Keratinocyte (primary cell): ENCODE measurements around the gene CYB5A. TPM values are rescaled to one million over a fixed set of nuclear protein-coding genes. Genes with fewer than 3 reads are reported as not detected.

Experiments
- DNase-seq: peaks from one replicate; pipeline ENCODE4 v3.0.0-alpha.2; 2011; ENCODE audit warnings: low read depth, missing footprints, low spot score
- FAIRE-seq: peaks from 2 replicates; lab custom pipeline; 2011; peaks lifted over from hg19 to GRCh38; lab: Jason Lieb, UNC
- H2AFZ ChIP-seq: 2 replicates; pipeline ENCODE4 v1.6.0; 2012; ENCODE audit warnings: low read length, control low read depth, inconsistent platforms; ENCODE audit not compliant: control insufficient read depth
- H3K27ac ChIP-seq: 2 replicates; pipeline ENCODE4 v1.5.1; 2011; ENCODE audit warnings: low read length; ENCODE audit not compliant: control insufficient read depth, insufficient read depth
- H3K27me3 ChIP-seq: 3 replicates; pipeline ENCODE4 v1.6.0; 2011; ENCODE audit warnings: low read length; ENCODE audit not compliant: control insufficient read depth, insufficient read depth; ENCODE audit errors: extremely low read depth
- H3K36me3 ChIP-seq, 2 experiments: 2 replicates in 1 of 2; 3 replicates in 1 of 2; pipeline ENCODE4 v1.5.1; 2011; ENCODE audit warnings: low read length in 2 of 2, mild to moderate bottlenecking in 1 of 2; ENCODE audit not compliant: control insufficient read depth in 2 of 2, insufficient read depth in 2 of 2; ENCODE audit errors: extremely low read depth in 1 of 2
- H3K4me1 ChIP-seq: 3 replicates; pipeline ENCODE4 v1.5.1; 2011; ENCODE audit warnings: low read length; ENCODE audit not compliant: control insufficient read depth, insufficient read depth; ENCODE audit errors: extremely low read depth
- H3K4me2 ChIP-seq: 3 replicates; pipeline ENCODE4 v1.6.0; 2011; ENCODE audit warnings: low read depth, low read length; ENCODE audit not compliant: control insufficient read depth, insufficient read depth; ENCODE audit errors: extremely low read depth
- H3K4me3 ChIP-seq, 3 experiments: fragments of 200-600 bp in 1 of 3; sonication (generic) in 1 of 3; 2 replicates in 2 of 3; 3 replicates in 1 of 3; pipeline ENCODE4 v1.5.1; 2011 to 2016; ENCODE audit warnings: low read length in 3 of 3, mild to moderate bottlenecking in 3 of 3, control low read depth in 2 of 3, inconsistent platforms in 1 of 3, low read depth in 1 of 3, mixed read lengths in 1 of 3, mixed run types in 1 of 3, moderate library complexity in 1 of 3; ENCODE audit not compliant: control insufficient read depth in 2 of 3, insufficient read depth in 2 of 3; ENCODE audit errors: extremely low read depth in 1 of 3
- H3K79me2 ChIP-seq: 2 replicates; pipeline ENCODE4 v1.6.0; 2012; ENCODE audit warnings: low read length; ENCODE audit not compliant: control insufficient read depth, insufficient read depth
- H3K9ac ChIP-seq: 3 replicates; pipeline ENCODE4 v1.6.0; 2011; ENCODE audit warnings: low read length; ENCODE audit not compliant: control insufficient read depth, insufficient read depth; ENCODE audit errors: extremely low read depth
- H3K9me1 ChIP-seq: 3 replicates; pipeline ENCODE4 v1.6.0; 2011; ENCODE audit warnings: low read length; ENCODE audit not compliant: control insufficient read depth, insufficient read depth; ENCODE audit errors: extremely low read depth
- H3K9me3 ChIP-seq: 2 replicates; pipeline ENCODE4 v1.5.1; 2012; ENCODE audit warnings: low read depth, low read length; ENCODE audit not compliant: control insufficient read depth
- H4K20me1 ChIP-seq: 3 replicates; pipeline ENCODE4 v1.6.0; 2011; ENCODE audit warnings: low read length; ENCODE audit not compliant: control insufficient read depth, insufficient read depth; ENCODE audit errors: extremely low read depth
- EZH2 ChIP-seq: IDR thresholded peaks from one replicate; pipeline ENCODE4 v1.6.1; 2012; ENCODE audit warnings: inconsistent platforms, mild to moderate bottlenecking, low read length, moderate library complexity
- dilution Hi-C: fragments of 300-500 bp; cut with MboI; formaldehyde crosslinking; loops from one replicate; pipeline ENCODE4 v1.7.0; 2020; ENCODE audit warnings: low sequenced_read_pairs; ENCODE audit not compliant: extremely low pct_ligation_motif_present
- polyA plus RNA-seq, 5 experiments: library from polyadenylated mRNA; depleted of rRNA in 3 of 5; stranded (reverse) in 3 of 5; stranded (forward) in 1 of 5; unstranded in 1 of 5; fragments of >200 nt; gene quantifications; 1 replicate in 1 of 5; 2 replicates in 3 of 5; 3 replicates in 1 of 5; pipeline versions ENCODE4 v1.2.1 to v1.2.3, GENCODE V29; 2011 to 2012; ENCODE audit warnings: missing spikeins in 2 of 5, low read depth in 1 of 5, low replicate concordance in 1 of 5
- TF ChIP-seq, protein P1 (sequence below), 3 experiments: IDR thresholded peaks in 1 of 3; conservative IDR thresholded peaks in 1 of 3; optimal IDR thresholded peaks in 1 of 3; 2 replicates in 2 of 3; 3 replicates in 1 of 3; pipeline versions ENCODE3 to v1.5.1; 2011; ENCODE audit warnings: low read length in 3 of 3, mild to moderate bottlenecking in 3 of 3, moderate library complexity in 2 of 3, control low read depth in 1 of 3, inconsistent platforms in 1 of 3; ENCODE audit not compliant: insufficient read depth in 2 of 3; ENCODE audit errors: extremely low read depth in 1 of 3

The CYB5A gene
- polyA plus RNA-seq, 1 donor (not counting 4 experiments of a cell fraction or from before 2014, with no cell fraction given): 49.4 TPM

DNA sequence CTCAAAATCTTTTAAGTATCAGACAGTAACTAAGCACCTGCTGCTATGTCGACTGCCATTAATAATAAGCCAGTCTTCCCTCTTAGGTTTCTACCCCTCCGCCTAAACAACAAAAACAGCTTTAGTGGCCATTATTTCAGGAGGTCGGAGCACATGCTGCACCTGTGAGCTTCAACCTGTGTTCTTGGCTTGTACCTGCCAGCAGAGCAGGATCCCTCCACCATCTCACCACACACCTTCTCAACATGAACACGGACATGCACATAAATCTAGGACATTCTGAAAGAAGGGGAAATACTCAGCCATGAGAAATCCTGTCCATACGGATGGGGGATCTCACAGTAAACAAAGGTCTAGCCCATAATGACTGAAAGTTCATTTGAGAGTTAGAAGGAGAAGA, 3.7 kb downstream of the CYB5A start:
- H3K79me2 ChIP-seq: no peaks in the 10 kb centered on the region
- no peak overlapping the region for H3K27ac ChIP-seq
- no peak overlapping the region for H2AFZ ChIP-seq
- no peaks in the 10 kb centered on the region for H3K9me1 ChIP-seq
- H3K4me2 ChIP-seq: no peak overlapping the region
- no peaks in the 10 kb centered on the region for H3K4me1 ChIP-seq
- FAIRE-seq (no peak), DNase-seq (no peak)
- no peaks in the 10 kb centered on the region for H4K20me1 ChIP-seq
- no peaks in the 10 kb centered on the region for H3K36me3 ChIP-seq
- TF ChIP-seq EZH2: no peak
- TF ChIP-seq, protein P1, sequence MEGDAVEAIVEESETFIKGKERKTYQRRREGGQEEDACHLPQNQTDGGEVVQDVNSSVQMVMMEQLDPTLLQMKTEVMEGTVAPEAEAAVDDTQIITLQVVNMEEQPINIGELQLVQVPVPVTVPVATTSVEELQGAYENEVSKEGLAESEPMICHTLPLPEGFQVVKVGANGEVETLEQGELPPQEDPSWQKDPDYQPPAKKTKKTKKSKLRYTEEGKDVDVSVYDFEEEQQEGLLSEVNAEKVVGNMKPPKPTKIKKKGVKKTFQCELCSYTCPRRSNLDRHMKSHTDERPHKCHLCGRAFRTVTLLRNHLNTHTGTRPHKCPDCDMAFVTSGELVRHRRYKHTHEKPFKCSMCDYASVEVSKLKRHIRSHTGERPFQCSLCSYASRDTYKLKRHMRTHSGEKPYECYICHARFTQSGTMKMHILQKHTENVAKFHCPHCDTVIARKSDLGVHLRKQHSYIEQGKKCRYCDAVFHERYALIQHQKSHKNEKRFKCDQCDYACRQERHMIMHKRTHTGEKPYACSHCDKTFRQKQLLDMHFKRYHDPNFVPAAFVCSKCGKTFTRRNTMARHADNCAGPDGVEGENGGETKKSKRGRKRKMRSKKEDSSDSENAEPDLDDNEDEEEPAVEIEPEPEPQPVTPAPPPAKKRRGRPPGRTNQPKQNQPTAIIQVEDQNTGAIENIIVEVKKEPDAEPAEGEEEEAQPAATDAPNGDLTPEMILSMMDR (optimal IDR thresholded peaks at IDR 0.05 in 1 of 3, IDR thresholded peaks at IDR 0.05 in 1 of 3, conservative IDR thresholded peaks at IDR 0.05 in 1 of 3; ENCODE audit: extremely low read depth in 1 of 3, insufficient read depth in 2 of 3, low read length in 3 of 3): no peak
- no peak overlapping the region for H3K9ac ChIP-seq
- no peaks in the 10 kb centered on the region for H3K27me3 ChIP-seq
- H3K9me3 ChIP-seq: no peaks in the 10 kb centered on the region
- dilution Hi-C loops: no loop called here
- H3K4me3 ChIP-seq: no peak overlapping the region

DNA sequence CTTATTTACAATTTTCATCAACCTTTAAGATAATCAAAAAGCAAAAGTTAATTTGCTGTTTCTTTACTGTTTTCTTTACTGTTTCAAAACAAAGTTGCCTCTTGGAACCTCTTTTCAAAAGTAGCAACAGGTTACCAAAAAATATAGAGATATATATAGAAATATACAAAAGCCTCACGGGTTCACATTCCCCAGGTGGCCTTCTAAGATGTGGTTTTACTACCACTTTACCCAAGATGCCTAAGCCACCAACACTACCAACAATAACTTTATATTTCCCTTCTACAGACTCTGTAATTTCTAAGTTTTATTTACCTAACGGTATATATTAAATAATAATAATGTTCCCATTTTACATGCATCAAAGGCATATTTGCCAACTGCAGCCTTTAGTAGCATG, 4.9 kb downstream of the CYB5A start:
- no peaks in the 10 kb centered on the region for H3K79me2 ChIP-seq
- H3K27me3 ChIP-seq: no peaks in the 10 kb centered on the region
- TF ChIP-seq EZH2: no peak
- TF ChIP-seq, protein P1 (optimal IDR thresholded peaks at IDR 0.05 in 1 of 3, IDR thresholded peaks at IDR 0.05 in 1 of 3, conservative IDR thresholded peaks at IDR 0.05 in 1 of 3; ENCODE audit: extremely low read depth in 1 of 3, insufficient read depth in 2 of 3, low read length in 3 of 3): no peak
- H3K9me3 ChIP-seq: no peaks in the 10 kb centered on the region
- H3K36me3 ChIP-seq: no peaks in the 10 kb centered on the region
- no peak overlapping the region for H2AFZ ChIP-seq
- H3K4me2 ChIP-seq: no peak overlapping the region
- dilution Hi-C loops: no loop called here
- no peak overlapping the region for H3K9ac ChIP-seq
- no peaks in the 10 kb centered on the region for H3K4me1 ChIP-seq
- no peaks in the 10 kb centered on the region for H3K9me1 ChIP-seq
- H3K4me3 ChIP-seq: no peak overlapping the region
- H3K27ac ChIP-seq: no peak overlapping the region
- no peak for DNase-seq
- FAIRE-seq: no peak
- H4K20me1 ChIP-seq: no peaks in the 10 kb centered on the region
